Measurements from ENCODE around the gene SORL1. TPM values are rescaled to one million over a fixed set of nuclear protein-coding genes. Genes with fewer than 3 reads are reported as not detected.
"Not testable (repeated sequence)": the region's sequence is repeated elsewhere in the genome, so short reads cannot be mapped to it uniquely, and the experiment has no call there.

Gene SORL1
- total RNA-seq, 2 donors from 2014 or later, result 26.8 to 45.5 TPM

GRCh38 chr11:121636081-121636799 is 184.1 kb downstream of the SORL1 start:
- no peak for DNase-seq (ENCODE audit: low spot score)
- peaks cover 4% of the 10 kb centered on the region for H3K36me3 Mint-ChIP-seq
- no peak overlapping the region for H3K4me3 Mint-ChIP-seq
- no peak for ATAC-seq
- no peaks in the 10 kb centered on the region for H3K9me3 Mint-ChIP-seq
- H3K4me1 Mint-ChIP-seq (ENCODE audit: low read depth in 2 of 2), result peaks cover 0 to 3% of the 10 kb centered on the region in 2 donors
- H3K27ac Mint-ChIP-seq, result no peak overlapping the region
- H3K27me3 Mint-ChIP-seq, result no peaks in the 10 kb centered on the region

DNA sequence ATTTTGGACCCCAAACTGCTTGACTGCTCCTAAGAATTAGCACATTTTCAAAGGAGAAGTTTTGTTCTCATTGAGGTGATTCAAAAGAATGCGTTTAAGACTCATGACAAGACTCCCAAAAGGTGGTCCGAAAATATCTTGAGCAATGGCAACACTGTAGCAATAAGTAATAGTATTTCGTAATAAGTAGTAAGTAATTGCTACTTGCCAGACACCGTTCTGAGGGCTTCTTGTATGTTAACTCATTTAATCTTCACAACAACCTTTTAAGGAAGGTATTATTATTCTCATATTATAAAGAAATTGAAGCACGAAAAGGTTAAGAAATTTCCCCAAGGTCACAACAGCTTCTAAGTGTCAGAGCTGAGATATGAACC is 184.7 kb downstream of the SORL1 start:
- Mint-ChIP-seq H3K27me3 (no peaks in the 10 kb centered on the region), H3K27ac (no peak overlapping the region), H3K9me3 (no peaks in the 10 kb centered on the region), H3K4me3 (no peak overlapping the region), H3K36me3 (peaks cover 4% of the 10 kb centered on the region), H3K4me1 (ENCODE audit: low read depth in 2 of 2) (peaks cover 0 to 3% of the 10 kb centered on the region in 2 donors)
- no peak for DNase-seq (ENCODE audit: low spot score)
- no peak for ATAC-seq

- H3K4me1 Mint-ChIP-seq (ENCODE audit: low read depth in 2 of 2); H3K27me3 Mint-ChIP-seq; H3K36me3 Mint-ChIP-seq; H3K9me3 Mint-ChIP-seq; DNase-seq (ENCODE audit: low spot score); H3K27ac Mint-ChIP-seq; ATAC-seq; H3K4me3 Mint-ChIP-seq: not testable (repeated sequence)
These were observed 185.5 kb downstream of the SORL1 start for GRCh38 chr11:121637587-121637986.

- DNase-seq (ENCODE audit: low spot score) (no peak), ATAC-seq (no peak)
- H3K27me3 Mint-ChIP-seq, result no peaks in the 10 kb centered on the region
- no peaks in the 10 kb centered on the region for H3K9me3 Mint-ChIP-seq
- H3K4me3 Mint-ChIP-seq, result no peak overlapping the region
- no peak overlapping the region for H3K27ac Mint-ChIP-seq
- H3K4me1 Mint-ChIP-seq (ENCODE audit: low read depth in 2 of 2), result peaks cover 0 to 11% of the 10 kb centered on the region in 2 donors
- no peaks in the 10 kb centered on the region for H3K36me3 Mint-ChIP-seq
These were observed 191.5 kb downstream of the SORL1 start for GRCh38 chr11:121643479-121644186.

GRCh38 chr11:121644187-121644512 is 192.0 kb downstream of the SORL1 start:
- no peak for ATAC-seq
- Mint-ChIP-seq H3K4me1 (ENCODE audit: low read depth in 2 of 2) (peaks cover 0 to 11% of the 10 kb centered on the region in 2 donors), H3K27ac (no peak overlapping the region), H3K4me3 (no peak overlapping the region), H3K36me3 (no peaks in the 10 kb centered on the region), H3K27me3 (no peaks in the 10 kb centered on the region), H3K9me3 (no peaks in the 10 kb centered on the region)
- DNase-seq (ENCODE audit: low spot score), result no peak

DNA sequence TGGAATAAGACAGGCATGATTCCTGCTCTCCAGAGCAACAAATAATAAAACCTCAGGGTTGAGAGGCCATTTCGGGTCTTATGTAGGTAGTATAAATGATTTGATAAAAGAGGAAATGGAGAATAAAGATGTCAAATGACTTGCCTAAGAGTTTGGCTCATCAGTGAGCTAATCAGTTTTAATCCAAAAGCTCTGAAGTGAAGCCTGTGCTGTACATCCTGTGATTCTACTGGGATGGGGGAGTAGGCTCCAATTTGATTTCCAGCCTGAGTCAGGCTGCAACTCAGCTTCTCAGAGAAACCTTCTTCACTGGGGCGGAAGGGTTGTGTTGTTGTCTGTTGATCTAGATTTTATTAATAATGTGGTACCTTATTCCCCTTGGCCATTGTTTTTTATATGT is 192.9 kb downstream of the SORL1 start:
- ATAC-seq (no peak), DNase-seq (ENCODE audit: low spot score) (no peak)
- H3K36me3 Mint-ChIP-seq, result no peaks in the 10 kb centered on the region
- peaks cover 7 to 17% of the 10 kb centered on the region in 2 donors for H3K4me1 Mint-ChIP-seq (ENCODE audit: low read depth in 2 of 2)
- no peak overlapping the region for H3K27ac Mint-ChIP-seq
- no peaks in the 10 kb centered on the region for H3K9me3 Mint-ChIP-seq
- no peaks in the 10 kb centered on the region for H3K27me3 Mint-ChIP-seq
- H3K4me3 Mint-ChIP-seq, result no peak overlapping the region

- H3K4me1 Mint-ChIP-seq (ENCODE audit: low read depth in 2 of 2), result peaks cover 13 to 22% of the 10 kb centered on the region in 2 donors
- DNase-seq (ENCODE audit: low spot score), result no peak
- no peaks in the 10 kb centered on the region for H3K9me3 Mint-ChIP-seq
- H3K27ac Mint-ChIP-seq, result no peak overlapping the region
- H3K4me3 Mint-ChIP-seq, result no peak overlapping the region
- H3K36me3 Mint-ChIP-seq, result no peaks in the 10 kb centered on the region
- ATAC-seq, result no peak
- no peaks in the 10 kb centered on the region for H3K27me3 Mint-ChIP-seq
These were observed 193.5 kb downstream of the SORL1 start for GRCh38 chr11:121645596-121645995.

DNA sequence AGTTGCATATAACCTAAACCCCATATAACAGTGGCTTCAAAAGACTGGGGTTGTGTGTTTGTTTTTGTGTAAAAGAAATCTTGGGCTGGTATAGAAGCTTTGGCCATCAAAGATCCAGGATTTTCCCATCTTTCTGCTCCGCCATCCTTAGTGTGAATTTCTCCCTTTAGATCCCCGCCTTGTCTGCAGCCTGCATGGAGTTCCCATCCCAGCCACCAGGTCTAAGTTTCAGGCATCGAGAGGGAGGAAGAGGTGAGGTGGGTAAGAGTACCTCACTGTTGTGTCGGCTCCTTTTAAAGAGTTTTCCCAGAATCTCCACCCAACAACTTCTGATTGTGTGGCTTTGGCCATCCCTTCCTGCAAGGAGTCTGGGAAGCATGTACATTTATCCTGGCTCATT is 196.2 kb downstream of the SORL1 start:
- H3K4me3 Mint-ChIP-seq, result no peak overlapping the region
- no peaks in the 10 kb centered on the region for H3K9me3 Mint-ChIP-seq
- H3K27ac Mint-ChIP-seq, result no peak overlapping the region
- H3K36me3 Mint-ChIP-seq, result no peaks in the 10 kb centered on the region
- DNase-seq (ENCODE audit: low spot score) (no peak), ATAC-seq (no peak)
- H3K4me1 Mint-ChIP-seq (ENCODE audit: low read depth in 2 of 2), result peaks cover 17 to 27% of the 10 kb centered on the region in 2 donors
- H3K27me3 Mint-ChIP-seq, result no peaks in the 10 kb centered on the region

- no peaks in the 10 kb centered on the region for H3K9me3 Mint-ChIP-seq
- no peaks in the 10 kb centered on the region for H3K27me3 Mint-ChIP-seq
- H3K27ac Mint-ChIP-seq, result peak overlapping the region in 1 of 2 donors; percentile 13
- DNase-seq (ENCODE audit: low spot score), result no peak
- peaks cover 17 to 23% of the 10 kb centered on the region in 2 donors for H3K4me1 Mint-ChIP-seq (ENCODE audit: low read depth in 2 of 2)
- H3K4me3 Mint-ChIP-seq, result no peak overlapping the region
- ATAC-seq, result no peak
- no peaks in the 10 kb centered on the region for H3K36me3 Mint-ChIP-seq
These were observed 197.7 kb downstream of the SORL1 start for GRCh38 chr11:121649798-121650197.

DNA sequence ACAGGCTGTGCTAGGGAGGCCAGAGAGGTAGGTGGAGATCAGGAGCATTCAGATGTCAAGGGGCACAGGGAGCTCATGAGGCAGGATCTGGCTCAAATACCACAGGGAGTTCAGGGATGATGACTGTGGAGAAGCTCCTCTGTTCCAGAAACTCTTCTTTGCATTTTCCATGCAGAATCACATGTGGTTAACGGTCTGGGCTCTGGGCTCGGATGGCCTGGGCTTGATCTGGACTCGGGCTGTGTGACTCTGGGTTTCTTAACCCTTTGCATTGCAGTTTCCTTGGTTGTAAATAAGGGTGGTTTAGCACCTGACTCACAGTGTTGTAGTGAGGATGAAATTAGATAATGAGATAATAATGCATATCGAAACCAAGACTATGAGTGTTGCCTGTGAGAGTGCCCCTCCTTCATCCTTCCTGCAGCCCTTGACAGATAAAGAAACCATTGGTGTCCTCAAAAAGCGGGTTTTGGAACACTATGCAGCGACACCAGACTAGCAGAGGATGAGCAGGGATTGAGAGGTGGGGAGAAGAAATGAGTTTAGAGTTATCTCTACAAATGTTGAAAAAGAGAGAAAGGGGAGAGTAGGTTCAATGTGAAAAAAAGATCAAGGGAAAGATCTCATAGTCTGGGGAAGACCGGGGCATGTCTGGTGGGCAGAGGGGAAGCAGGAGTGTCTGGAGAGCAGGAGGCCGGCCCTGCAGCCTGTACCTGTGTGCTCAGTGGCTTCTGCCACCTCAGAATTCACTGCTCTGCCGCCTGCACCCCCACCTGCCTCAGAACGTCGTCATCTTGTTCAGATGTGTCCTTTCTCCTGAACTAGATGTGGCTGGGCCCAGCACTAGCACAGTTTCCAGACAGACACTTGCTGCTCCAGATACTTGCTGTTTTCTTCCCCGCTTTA is 198.5 kb downstream of the SORL1 start:
- DNase-seq (ENCODE audit: low spot score), result no peak
- Mint-ChIP-seq H3K4me1 (ENCODE audit: low read depth in 2 of 2) (peaks cover 21 to 27% of the 10 kb centered on the region in 2 donors), H3K36me3 (no peaks in the 10 kb centered on the region), H3K27me3 (no peaks in the 10 kb centered on the region), H3K4me3 (peak overlapping the region; percentile 46), H3K9me3 (no peaks in the 10 kb centered on the region), H3K27ac (peak overlapping the region in 1 of 2 donors; percentile 13)
- peak; percentile 73 to 86 for ATAC-seq

DNA sequence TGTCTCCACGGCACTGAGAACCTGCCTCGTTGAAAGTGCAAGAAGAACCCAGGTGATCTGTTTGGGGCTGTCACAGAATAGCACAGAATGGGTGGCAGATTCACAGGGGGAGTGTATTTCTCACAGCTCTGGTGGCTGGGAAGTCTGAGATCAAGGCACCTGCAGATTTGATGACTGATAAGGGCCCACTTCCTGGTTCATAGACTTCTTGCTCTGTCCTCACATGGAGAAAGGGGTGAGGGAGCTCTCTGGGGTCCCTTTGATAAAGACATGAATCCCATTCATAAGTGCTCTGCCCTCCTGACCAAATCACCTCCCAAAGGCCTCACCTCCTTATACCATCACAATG is 199.1 kb downstream of the SORL1 start:
- Mint-ChIP-seq H3K27ac (no peak overlapping the region), H3K9me3 (no peaks in the 10 kb centered on the region), H3K4me1 (ENCODE audit: low read depth in 2 of 2) (peaks cover 28 to 32% of the 10 kb centered on the region in 2 donors), H3K27me3 (no peaks in the 10 kb centered on the region), H3K36me3 (no peaks in the 10 kb centered on the region), H3K4me3 (no peak overlapping the region)
- no peak for DNase-seq (ENCODE audit: low spot score)
- ATAC-seq, result no peak

GRCh38 chr11:121652971-121653370 is 200.9 kb downstream of the SORL1 start:
- ATAC-seq (no peak), DNase-seq (ENCODE audit: low spot score) (no peak)
- Mint-ChIP-seq H3K4me3 (no peak overlapping the region), H3K9me3 (no peaks in the 10 kb centered on the region), H3K27me3 (no peaks in the 10 kb centered on the region), H3K36me3 (no peaks in the 10 kb centered on the region), H3K27ac (no peak overlapping the region), H3K4me1 (ENCODE audit: low read depth in 2 of 2) (peaks cover 29 to 33% of the 10 kb centered on the region in 2 donors)

GRCh38 chr11:121654259-121654842 is 202.2 kb downstream of the SORL1 start:
- no peak for ATAC-seq

More at GRCh38 chr11:121654259-121654842, 202.2 kb downstream of the SORL1 start:
- no peak overlapping the region for H3K4me3 Mint-ChIP-seq
- no peaks in the 10 kb centered on the region for H3K36me3 Mint-ChIP-seq
- no peak for DNase-seq (ENCODE audit: low spot score)
- no peaks in the 10 kb centered on the region for H3K9me3 Mint-ChIP-seq
- H3K27me3 Mint-ChIP-seq, result no peaks in the 10 kb centered on the region
- H3K27ac Mint-ChIP-seq, result no peak overlapping the region
- peaks cover 28 to 33% of the 10 kb centered on the region in 2 donors for H3K4me1 Mint-ChIP-seq (ENCODE audit: low read depth in 2 of 2)

Data from natural killer cell treated with Interleukin-12 subunit alpha and Interleukin-12 subunit beta and Interleukin-15 and Interleukin-18, amount 100 ng/mL, for 72 hours (primary cell).